Measurements from ENCODE around the gene PRM1.

PRM1 gene

GRCh38 chr16:11273721-11274324 lies 7.3 kb downstream of the PRM1 start:
- DNase-seq (ENCODE audit: low read depth in 2 of 2), result no peak

DNA sequence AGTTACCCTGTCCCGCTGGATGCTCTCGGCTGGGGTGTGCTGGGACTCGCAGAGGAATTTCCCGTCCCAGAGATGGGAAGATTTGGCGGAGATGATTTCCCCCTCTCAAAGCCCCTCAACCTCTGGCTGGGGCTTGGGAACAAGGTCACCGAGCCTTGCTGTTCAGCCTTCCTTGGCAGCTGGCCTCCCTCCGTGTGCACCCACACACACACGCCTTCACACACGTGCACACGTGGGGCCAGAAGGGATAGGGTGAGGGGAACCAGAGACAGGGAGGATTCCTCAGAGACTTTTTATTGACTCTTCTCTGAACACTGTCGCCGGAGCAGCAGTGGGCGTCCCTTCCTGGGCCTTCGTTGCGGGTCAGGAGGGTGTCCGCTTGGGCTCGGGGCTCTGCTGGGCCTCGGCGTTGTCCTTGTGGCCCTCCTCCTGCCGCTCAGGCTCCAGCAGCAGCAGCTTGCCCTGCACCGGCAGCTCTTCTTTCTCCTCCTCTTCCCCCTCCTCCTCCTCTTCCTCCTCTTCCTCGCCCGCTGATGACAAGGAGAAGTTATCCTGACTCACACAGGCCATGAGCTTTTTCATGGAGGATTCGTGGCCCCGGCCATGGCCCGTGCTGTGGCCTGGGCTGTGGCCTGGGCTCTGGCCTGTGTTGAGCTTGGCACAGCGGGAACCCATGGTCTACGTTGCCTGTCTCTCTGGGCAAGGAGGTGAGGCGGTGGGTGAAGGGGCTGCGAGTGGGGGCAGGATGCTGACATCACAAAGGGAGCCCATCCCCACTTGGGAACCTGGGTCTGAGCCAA lies 8.0 kb downstream of the PRM1 start, which contains the start of gene PRM3:
Gene PRM3, minus strand, starts transcription at position 709 of the 800 bp plus-strand sequence. Its CDS starts 34 bp downstream, at position 675.
- DNase-seq (ENCODE audit: low read depth in 2 of 2), result no peak

GRCh38 chr16:11272484-11272883 lies 8.6 kb downstream of the PRM1 start:
- DNase-seq (ENCODE audit: low read depth in 2 of 2), result no peak

DNA sequence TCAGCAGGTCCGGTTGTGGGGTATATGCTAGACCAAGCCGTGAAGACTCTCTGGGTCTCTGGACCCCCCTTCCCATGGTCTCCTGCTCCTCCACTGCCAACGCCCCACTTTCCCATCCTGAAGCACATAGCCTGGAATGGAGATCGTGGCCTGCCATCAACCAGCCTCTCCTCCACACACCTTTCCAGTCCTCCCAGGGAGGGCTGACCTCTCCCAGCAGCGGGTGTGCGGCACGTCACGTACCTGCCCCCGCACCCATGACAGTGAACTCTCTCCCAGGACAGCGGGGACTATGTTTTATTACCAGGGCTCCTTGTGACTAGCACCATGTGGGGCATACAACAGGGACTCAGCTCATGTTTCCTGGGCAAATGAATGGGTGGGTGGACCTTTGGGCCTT lies 9.5 kb downstream of the PRM1 start:
- DNase-seq (ENCODE audit: low read depth in 2 of 2), result no peak

GRCh38 chr16:11270602-11271162 lies 10.4 kb downstream of the PRM1 start:
- no peak for DNase-seq (ENCODE audit: low read depth in 2 of 2)

GRCh38 chr16:11268921-11269375 lies 12.2 kb downstream of the PRM1 start, which contains the start of gene TNP2:
TSS of gene TNP2 (minus strand) at chr16:11269325. CDS start at chr16:11269262, 63 bp downstream.
- no peak for DNase-seq (ENCODE audit: low read depth in 2 of 2)

GRCh38 chr16:11265124-11265523 lies 16.0 kb downstream of the PRM1 start:
- DNase-seq (ENCODE audit: low read depth in 2 of 2), result no peak

- DNase-seq (ENCODE audit: low read depth in 2 of 2), result no peak
Measured at GRCh38 chr16:11264155-11264832, 16.8 kb downstream of the PRM1 start.

GRCh38 chr16:11263737-11264136 lies 17.4 kb downstream of the PRM1 start:
- peak; percentile 25 to 39 for DNase-seq (ENCODE audit: low read depth in 2 of 2)

DNA sequence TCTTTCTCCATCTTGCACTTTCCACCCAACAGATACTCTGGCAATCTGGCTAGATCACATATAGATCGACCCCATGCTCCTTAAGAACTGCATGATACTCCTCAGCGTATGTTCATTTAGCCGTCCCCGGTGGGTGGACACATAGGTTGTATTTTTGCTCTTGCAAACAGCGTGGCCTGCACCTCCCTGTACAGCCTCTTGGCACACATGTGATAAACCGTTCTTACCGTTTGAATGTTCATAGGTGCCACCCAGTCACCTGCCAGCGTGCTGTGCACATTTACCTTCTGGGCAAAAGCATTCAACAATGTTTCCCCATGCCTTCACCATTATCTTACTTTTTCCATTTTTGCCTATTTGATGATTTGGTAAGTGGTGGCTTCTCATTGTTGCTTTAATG lies 18.2 kb downstream of the PRM1 start:
- DNase-seq (ENCODE audit: low read depth in 2 of 2), result no peak

DNA sequence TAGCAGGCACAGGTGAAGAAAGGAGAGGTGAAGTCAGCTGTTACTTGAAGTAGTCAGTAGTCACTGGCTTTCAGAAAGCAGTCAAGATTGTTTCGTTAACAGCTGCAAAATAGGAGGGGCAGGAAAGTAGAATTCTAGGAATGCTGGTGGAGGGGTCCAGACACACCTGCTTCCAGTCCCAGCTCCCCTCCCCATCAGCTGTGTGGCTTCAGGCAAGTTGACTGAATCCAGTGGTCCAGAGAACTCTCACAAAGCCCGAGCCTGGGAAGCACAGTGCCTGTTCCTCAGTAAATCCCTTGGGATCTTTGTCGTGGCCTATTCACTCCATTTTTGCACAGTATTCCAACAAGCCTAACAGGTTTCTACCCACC lies 20.5 kb downstream of the PRM1 start:
- DNase-seq (ENCODE audit: low read depth in 2 of 2), result no peak

DNA sequence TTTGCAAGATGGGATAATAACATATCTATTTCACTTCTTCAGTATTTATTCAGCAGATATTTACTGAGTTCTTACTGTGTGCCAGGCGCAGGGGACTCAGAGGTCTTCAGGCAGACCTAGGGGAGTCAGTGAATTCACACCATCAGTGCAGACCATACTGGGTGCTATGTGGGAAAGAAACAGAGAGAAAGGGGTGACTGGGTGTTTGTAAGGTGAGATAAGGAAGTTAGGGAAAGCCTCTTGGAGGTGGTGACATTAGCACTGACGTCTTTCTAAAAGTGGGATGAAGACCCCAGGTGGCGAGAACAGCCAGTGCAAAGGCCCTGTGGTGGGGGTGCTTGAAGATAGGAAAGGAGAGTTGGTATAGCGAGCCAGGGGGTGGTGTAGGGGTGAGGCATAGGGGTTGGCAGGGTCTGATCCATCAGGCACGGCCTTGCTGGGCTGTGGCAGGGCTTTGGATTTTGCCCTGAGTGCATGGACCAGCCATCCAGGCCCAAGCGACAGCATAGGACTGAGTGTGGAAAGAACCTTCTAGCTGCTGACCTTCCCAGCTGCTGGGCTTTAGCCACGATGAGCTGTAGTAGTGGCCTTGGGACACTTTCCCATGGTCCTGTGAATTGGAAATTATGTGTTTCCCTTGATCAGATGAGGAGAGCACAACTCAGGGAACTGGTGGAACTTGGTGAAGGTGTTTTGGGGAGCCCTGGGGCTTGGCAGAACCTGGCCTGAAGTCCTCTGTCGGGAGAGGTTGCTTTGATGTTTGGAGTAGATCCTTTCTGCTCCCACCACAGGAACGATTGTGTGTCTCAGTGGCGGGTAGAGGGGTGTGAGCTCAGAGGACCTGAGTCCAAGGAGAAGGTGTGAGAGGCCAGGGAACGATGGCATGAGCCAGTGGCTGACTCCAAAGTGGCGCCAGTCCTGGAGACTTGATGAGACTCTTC lies 21.2 kb downstream of the PRM1 start:
- DNase-seq (ENCODE audit: low read depth in 2 of 2), result no peak

- no peak for DNase-seq (ENCODE audit: low read depth in 2 of 2)
Measured at GRCh38 chr16:11258553-11259492, 22.3 kb downstream of the PRM1 start.

- peak in 1 of 2 donors; percentile 37 for DNase-seq (ENCODE audit: low read depth in 2 of 2)
Measured at GRCh38 chr16:11257131-11257938, 23.8 kb downstream of the PRM1 start.

- DNase-seq (ENCODE audit: low read depth in 2 of 2), result no peak
Measured at GRCh38 chr16:11256661-11257130, 24.4 kb downstream of the PRM1 start.

DNA sequence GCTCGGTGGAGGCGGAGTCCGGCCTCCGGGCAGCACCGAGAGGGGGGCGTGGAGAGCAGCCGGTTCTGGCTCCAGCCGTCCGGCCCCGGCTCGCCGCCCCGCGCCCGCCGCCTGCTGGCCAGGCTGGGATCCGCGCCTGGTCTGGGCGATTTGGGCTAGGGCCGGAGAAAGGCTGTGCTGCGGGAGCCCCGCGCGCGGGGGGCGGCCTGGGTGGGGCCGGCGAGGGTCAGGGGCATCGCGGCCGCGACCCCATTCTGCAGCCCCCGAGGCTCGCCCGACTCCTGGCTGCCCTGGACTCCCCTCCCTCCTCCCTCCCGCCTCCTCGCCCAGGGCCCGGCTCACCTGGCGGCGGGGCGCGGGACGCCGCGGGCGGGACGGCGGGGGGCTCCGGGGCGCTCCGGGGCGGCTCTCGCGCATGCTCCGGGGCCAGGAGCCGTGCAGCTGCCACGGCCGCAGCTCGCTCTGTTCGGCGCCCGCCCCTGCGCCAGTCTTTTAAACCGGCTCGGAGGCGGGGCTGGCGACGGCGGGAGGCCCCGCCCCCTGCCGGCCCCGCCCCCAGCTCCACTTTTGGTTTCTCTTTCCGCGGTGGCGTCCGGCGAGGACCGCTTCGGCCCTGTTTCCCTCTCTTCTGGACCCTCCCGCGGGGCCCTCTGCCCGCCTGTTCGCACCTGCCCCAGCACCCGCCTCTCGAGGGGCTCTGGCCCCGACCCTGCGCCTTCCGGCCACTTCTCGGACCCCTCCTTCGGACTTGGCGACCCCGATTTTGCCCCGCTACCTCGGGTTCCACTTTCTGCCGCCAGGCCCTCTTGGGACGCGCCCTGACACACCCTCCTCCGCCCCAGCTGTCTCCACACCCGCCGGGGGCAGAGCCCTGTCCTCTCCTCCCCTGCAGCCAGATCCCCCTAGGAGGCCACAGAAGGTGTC lies 25.1 kb downstream of the PRM1 start, which contains the start of gene SOCS1:
Gene SOCS1, minus strand, starts transcription at position 468 of the 924 bp plus-strand sequence. CDS start 726 bp downstream, outside the sequence.
- peak; percentile 81 to 86 for DNase-seq (ENCODE audit: low read depth in 2 of 2)

DNA sequence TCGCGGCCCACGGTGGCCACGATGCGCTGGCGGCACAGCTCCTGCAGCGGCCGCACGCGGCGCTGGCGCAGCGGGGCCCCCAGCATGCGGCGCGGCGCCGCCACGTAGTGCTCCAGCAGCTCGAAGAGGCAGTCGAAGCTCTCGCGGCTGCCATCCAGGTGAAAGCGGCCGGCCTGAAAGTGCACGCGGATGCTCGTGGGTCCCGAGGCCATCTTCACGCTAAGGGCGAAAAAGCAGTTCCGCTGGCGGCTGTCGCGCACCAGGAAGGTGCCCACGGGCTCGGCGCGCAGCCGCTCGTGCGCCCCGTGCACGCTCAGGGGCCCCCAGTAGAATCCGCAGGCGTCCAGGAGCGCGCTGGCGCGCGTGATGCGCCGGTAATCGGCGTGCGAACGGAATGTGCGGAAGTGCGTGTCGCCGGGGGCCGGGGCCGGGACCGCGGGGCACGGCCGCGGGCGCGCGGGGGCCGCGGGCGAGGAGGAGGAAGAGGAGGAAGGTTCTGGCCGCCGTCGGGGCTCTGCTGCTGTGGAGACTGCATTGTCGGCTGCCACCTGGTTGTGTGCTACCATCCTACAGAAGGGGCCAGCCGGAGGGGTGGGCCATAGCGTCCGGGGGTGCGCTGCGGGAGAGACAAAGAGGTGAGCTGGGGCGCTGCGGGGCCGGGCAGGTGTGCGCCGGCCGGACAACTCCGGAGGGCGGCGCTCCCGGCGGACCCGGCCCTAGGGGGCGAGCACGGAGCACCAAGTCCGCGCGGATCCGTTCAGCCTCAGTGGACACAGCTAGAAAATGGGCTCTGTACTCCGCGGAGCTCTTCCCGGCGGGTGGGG lies 26.0 kb downstream of the PRM1 start:
- peak in 1 of 2 donors; percentile 23 for DNase-seq (ENCODE audit: low read depth in 2 of 2)

All from activated CD4-positive, alpha-beta T cell treated with anti-CD3 and anti-CD28 coated beads for 24 hours (primary cell).